Measurements from ENCODE around the gene LAT.
"Not testable (repeated sequence)": the region's sequence is repeated elsewhere in the genome, so short reads cannot be mapped to it uniquely, and the experiment has no call there.

The LAT gene

GRCh38 chr16:28977703-28978662, 6.9 kb upstream of the LAT start:
- DNase-seq (ENCODE audit: low read depth, low spot score) = no peak

- DNase-seq (ENCODE audit: low read depth, low spot score) = not testable (repeated sequence)
Measured at GRCh38 chr16:28980330-28980729, 4.5 kb upstream of the LAT start.

GRCh38 chr16:28980929-28981328, 3.9 kb upstream of the LAT start:
- DNase-seq (ENCODE audit: low read depth, low spot score) = no peak

- no peak for DNase-seq (ENCODE audit: low read depth, low spot score)
Measured at GRCh38 chr16:28981517-28981916, 3.3 kb upstream of the LAT start.

- DNase-seq (ENCODE audit: low read depth, low spot score) = no peak
Measured at GRCh38 chr16:28982418-28982817, 2.4 kb upstream of the LAT start.

- DNase-seq (ENCODE audit: low read depth, low spot score) = no peak
Measured at GRCh38 chr16:28982949-28983348, 1.9 kb upstream of the LAT start.

- no peak for DNase-seq (ENCODE audit: low read depth, low spot score)
Measured at GRCh38 chr16:28983644-28984043, 1.2 kb upstream of the LAT start.

GRCh38 chr16:28984091-28984490, 761 bp upstream of the LAT start:
- DNase-seq (ENCODE audit: low read depth, low spot score) = no peak

GRCh38 chr16:28985211-28986041, 574 bp downstream of the LAT start:
- no peak for DNase-seq (ENCODE audit: low read depth, low spot score)

- no peak for DNase-seq (ENCODE audit: low read depth, low spot score)
Measured at GRCh38 chr16:28986046-28986445, 1.2 kb downstream of the LAT start.

- no peak for DNase-seq (ENCODE audit: low read depth, low spot score)
Measured at GRCh38 chr16:28986492-28986891, 1.6 kb downstream of the LAT start.

- no peak for DNase-seq (ENCODE audit: low read depth, low spot score)
Measured at GRCh38 chr16:28987170-28987853, 2.5 kb downstream of the LAT start.

- DNase-seq (ENCODE audit: low read depth, low spot score) = no peak
Measured at GRCh38 chr16:28989363-28989762, 4.5 kb downstream of the LAT start.

- no peak for DNase-seq (ENCODE audit: low read depth, low spot score)
Measured at GRCh38 chr16:28990375-28991040, 5.7 kb downstream of the LAT start.

- no peak for DNase-seq (ENCODE audit: low read depth, low spot score)
Measured at GRCh38 chr16:28991687-28992086, 6.8 kb downstream of the LAT start.

- DNase-seq (ENCODE audit: low read depth, low spot score) = no peak
Measured at GRCh38 chr16:28992496-28992895, 7.6 kb downstream of the LAT start.

GRCh38 chr16:28998837-28999236, 14.0 kb downstream of the LAT start:
- DNase-seq (ENCODE audit: low read depth, low spot score) = no peak

- DNase-seq (ENCODE audit: low read depth, low spot score) = no peak
Measured at GRCh38 chr16:28999577-28999976, 14.7 kb downstream of the LAT start.

- no peak for DNase-seq (ENCODE audit: low read depth, low spot score)
Measured at GRCh38 chr16:29000019-29000418, 15.2 kb downstream of the LAT start.

- DNase-seq (ENCODE audit: low read depth, low spot score) = not testable (repeated sequence)
Measured at GRCh38 chr16:29004496-29005139, 19.8 kb downstream of the LAT start.
